IPS-15b (cell line): ENCODE data around the gene DUSP28.

Source experiments
- H3K27me3 ChIP-seq: one replicate; pipeline ENCODE4 v1.6.1; 2013; ENCODE audit warnings: low read length; ENCODE audit not compliant: control insufficient read depth, insufficient read depth
- H3K36me3 ChIP-seq: one replicate; pipeline ENCODE4 v1.6.1; 2013; ENCODE audit warnings: low read length; ENCODE audit not compliant: control insufficient read depth, insufficient read depth
- H3K4me1 ChIP-seq: one replicate; pipeline ENCODE4 v1.6.1; 2013; ENCODE audit warnings: mild to moderate bottlenecking, low read length; ENCODE audit not compliant: control insufficient read depth, insufficient read depth
- H3K4me3 ChIP-seq: one replicate; pipeline ENCODE4 v1.5.1; 2013; ENCODE audit warnings: low read depth, low read length
- H3K9ac ChIP-seq: one replicate; pipeline ENCODE4 v1.6.1; 2013; ENCODE audit warnings: low read depth, mild to moderate bottlenecking, low read length
- H3K9me3 ChIP-seq: one replicate; pipeline ENCODE4 v1.6.1; 2013; ENCODE audit warnings: mild to moderate bottlenecking, low read length; ENCODE audit not compliant: control insufficient read depth, insufficient read depth

The DUSP28 gene

DNA sequence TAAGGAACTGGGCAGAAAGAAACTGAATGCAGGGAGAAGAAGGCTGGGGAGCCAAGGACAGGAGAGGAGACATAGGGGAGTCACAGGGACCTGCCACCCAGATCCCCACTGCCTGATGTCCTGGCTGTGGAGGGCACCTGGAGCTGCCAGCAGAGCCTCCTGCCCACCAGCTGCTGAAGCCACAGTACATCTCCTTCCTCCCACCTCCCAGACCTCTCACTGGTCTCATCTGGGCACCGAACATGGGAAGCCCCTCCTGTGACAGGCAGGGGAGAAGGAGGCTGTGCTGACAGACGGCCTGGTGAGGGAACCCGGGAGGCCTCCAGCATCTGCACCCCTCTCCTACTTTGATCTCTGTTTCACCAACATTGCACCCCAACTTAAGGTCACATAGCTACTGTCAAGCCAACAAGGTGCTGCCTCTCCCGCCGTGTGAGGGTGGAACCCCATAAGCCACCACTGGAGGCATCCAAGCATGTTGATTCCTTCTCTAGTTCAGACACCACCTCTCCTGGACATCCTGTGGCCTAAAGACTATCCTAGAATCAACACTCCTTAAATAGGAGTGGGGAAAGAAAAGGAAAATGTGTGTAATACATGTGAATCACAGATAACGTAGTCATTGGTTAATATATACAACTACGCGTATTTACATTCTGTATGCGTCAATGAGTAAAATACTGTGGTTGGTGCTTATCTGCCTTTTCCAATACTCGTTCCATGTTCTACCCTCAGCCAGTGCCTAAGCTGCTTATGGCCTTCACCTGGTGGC lies 4.6 kb downstream of the DUSP28 start:
- no peaks in the 10 kb centered on the region for H3K36me3 ChIP-seq
- H3K4me1 ChIP-seq = peaks cover 9% of the 10 kb centered on the region
- H3K9me3 ChIP-seq = no peaks in the 10 kb centered on the region
- H3K27me3 ChIP-seq = peaks cover 24% of the 10 kb centered on the region
- no peak overlapping the region for H3K4me3 ChIP-seq
- H3K9ac ChIP-seq = no peak overlapping the region

- no peak overlapping the region for H3K9ac ChIP-seq
These were observed 5.4 kb downstream of the DUSP28 start for GRCh38 chr2:240565333-240566202.

DNA sequence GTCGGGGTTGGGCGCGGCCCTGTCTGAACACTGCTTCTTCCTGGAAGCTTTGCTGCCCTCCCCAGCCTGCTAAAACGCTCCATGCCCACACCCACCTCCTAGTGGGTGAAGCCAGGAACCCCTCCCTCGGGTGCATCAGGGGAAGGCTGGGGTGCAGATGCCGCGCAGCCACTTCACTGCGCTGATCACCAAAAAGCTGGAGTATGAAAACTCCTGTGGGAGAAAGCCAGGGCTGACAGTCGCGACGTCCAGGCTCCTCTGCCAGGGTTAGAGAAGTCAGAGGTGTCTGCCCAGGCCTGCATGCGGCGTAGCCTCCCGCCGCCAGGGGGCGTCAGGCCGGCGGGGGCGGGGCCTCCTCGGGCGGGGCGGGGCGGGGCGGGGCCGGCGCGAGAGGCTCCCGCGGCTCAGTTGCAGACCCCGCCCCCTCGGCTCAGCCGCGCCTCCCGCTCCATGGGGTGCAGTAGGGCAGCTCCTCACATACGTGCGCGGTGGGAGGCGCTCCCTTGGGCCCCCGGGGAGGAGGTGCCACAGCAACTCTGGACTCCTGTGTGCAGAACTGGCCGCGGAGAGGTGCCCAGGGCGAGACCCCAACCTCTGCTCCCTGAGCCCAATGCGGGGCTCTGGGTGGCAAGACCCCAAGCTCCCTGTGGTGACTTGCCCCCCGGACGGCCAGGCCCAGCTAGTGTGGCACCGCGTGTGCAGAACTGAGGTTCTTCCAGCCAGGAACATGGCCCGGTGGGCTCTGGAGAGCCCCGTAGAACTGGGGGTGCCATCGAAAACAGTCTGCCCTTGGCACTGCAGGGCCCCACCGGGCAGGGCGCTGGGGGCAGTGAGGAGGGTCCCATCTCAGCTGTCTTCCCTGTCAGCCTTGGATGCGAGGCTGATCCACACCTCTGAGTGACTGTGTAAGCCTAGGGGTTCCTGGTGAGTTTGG lies 6.3 kb downstream of the DUSP28 start:
- Histone ChIP-seq H3K9ac (no peak overlapping the region), H3K4me3 (peak overlapping the region; percentile 37)

More at GRCh38 chr2:240565333-240566202, 5.4 kb downstream of the DUSP28 start:
- Histone ChIP-seq H3K27me3 (peaks cover 28% of the 10 kb centered on the region), H3K4me3 (peak overlapping the region; percentile 26), H3K36me3 (no peaks in the 10 kb centered on the region), H3K9me3 (no peaks in the 10 kb centered on the region), H3K4me1 (peaks cover 9% of the 10 kb centered on the region)

DNA sequence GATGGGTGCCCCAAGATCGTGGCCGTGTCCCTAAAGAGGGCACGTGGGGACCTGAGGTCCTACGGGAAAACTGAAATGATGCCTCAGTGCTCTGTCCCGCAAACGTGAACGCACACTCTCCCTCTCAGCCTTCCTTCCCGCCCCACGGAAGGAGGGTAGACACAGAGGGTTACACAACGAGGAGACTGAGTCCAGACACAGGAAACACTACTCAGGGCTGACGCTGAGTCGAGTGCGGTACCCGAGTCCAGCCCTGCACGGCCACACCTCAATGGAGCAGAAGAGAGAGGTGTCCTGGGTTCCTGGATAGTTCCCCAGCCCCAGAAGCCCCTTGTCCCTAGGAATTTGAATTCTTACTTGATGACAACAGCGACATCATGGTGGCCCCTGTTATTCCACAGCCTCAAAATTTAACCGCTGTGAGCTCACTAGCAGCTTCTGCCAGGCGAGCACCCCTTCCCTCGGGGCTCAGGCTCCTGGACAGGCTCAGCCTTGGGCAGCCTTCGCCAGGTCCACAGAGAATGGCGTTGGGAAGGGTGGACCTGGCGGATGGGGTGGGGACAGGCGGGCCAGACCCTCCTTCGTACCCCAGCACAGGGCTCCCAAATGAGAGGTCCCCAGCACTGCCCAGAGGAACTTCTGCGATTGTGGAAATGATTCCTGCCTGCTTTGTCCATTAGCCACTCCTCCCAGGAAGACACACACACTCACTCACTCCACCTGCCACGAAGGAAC lies 7.1 kb downstream of the DUSP28 start:
- Histone ChIP-seq H3K4me1 (peaks cover 9% of the 10 kb centered on the region), H3K27me3 (peaks cover 28% of the 10 kb centered on the region), H3K4me3 (peak overlapping the region; percentile 52), H3K9ac (no peak overlapping the region), H3K9me3 (no peaks in the 10 kb centered on the region), H3K36me3 (no peaks in the 10 kb centered on the region)

More for the DNA sequence above, 6.3 kb downstream of the DUSP28 start:
- Histone ChIP-seq H3K9me3 (no peaks in the 10 kb centered on the region), H3K36me3 (no peaks in the 10 kb centered on the region), H3K27me3 (peaks cover 28% of the 10 kb centered on the region), H3K4me1 (peaks cover 9% of the 10 kb centered on the region)

DNA sequence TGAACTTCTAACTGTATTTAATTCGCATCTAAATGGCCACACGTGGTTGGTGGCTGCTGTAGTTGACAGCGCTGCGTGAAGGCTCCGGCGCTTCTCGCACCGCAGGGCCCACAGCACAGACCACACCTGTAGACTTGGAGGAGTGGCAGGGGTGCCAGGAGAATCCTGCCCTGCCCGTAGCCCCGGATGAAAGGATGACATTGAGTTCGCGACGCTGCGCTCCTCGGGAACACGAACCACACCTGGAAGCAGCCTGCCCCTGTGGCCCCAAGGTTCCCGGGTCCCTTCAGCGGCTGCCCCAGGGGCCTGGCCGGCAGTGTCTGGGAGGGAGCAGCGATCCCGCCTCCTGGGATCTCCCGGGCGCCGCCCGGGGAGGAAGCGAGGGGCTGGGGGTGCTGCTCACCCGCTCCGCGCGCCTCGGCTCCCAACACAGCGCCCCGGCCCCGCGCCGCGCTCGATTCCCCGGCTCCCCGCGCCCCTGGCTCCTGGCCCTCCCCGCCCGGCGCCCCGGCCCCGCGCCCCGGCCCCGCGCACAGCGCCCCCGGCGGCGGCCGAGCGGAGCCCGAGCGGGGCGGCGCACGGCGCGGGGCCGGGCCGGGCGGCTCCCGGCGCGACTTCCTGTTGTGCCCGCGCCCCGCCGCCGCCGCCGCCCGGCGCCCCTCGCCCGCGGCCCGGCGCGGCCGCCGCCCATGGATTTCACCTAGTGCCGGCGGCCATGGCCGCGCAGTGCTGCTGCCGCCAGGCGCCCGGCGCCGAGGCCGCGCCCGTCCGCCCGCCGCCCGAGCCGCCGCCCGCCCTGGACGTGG lies 7.9 kb downstream of the DUSP28 start, which contains the start of gene RNPEPL1:
Gene RNPEPL1 (plus strand): TSS at position 613 of the 806 bp plus-strand sequence. CDS start 103 bp downstream, at position 716.
- H3K27me3 ChIP-seq = peaks cover 28% of the 10 kb centered on the region
- H3K4me1 ChIP-seq = peaks cover 9% of the 10 kb centered on the region
- H3K36me3 ChIP-seq = no peaks in the 10 kb centered on the region
- no peaks in the 10 kb centered on the region for H3K9me3 ChIP-seq
- peak within 1 kb of the TSS; percentile 52 for H3K4me3 ChIP-seq
- H3K9ac ChIP-seq = peak within 1 kb of the TSS; percentile 47

DNA sequence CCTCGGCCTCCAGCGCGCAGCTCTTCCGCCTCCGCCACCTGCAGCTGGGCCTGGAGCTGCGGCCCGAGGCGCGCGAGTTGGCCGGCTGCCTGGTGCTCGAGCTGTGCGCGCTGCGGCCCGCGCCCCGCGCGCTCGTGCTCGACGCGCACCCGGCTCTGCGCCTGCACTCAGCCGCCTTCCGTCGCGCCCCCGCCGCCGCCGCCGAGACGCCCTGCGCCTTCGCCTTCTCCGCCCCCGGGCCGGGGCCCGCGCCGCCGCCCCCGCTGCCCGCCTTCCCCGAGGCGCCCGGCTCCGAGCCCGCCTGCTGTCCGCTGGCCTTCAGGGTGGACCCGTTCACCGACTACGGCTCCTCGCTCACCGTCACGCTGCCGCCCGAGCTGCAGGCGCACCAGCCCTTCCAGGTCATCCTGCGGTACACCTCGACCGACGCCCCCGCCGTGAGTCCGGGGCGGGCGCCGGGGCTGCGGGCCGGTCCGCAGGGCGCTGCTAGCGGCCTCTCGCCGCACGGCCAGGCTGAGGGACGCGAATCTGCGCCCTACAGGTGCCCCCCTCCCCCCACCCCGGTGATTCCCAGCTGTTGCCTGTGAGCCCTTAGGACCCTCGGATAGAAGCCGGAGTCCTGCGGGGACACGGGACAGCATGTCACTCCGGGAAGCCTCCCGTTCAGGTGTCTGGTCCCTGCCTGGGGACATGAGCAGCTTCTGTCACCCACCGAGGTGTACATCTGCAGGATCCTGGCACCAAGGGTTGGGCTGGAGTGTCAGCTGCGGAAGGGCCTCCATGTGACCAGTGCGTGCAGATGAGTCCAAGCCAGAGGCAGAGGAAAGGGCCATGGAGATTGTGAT lies 8.7 kb downstream of the DUSP28 start:
- H3K4me3 ChIP-seq = peak overlapping the region; percentile 46
- H3K27me3 ChIP-seq = peaks cover 28% of the 10 kb centered on the region
- H3K9me3 ChIP-seq = no peaks in the 10 kb centered on the region
- H3K36me3 ChIP-seq = no peaks in the 10 kb centered on the region
- peak overlapping the region; percentile 47 for H3K9ac ChIP-seq
- peaks cover 9% of the 10 kb centered on the region for H3K4me1 ChIP-seq

DNA sequence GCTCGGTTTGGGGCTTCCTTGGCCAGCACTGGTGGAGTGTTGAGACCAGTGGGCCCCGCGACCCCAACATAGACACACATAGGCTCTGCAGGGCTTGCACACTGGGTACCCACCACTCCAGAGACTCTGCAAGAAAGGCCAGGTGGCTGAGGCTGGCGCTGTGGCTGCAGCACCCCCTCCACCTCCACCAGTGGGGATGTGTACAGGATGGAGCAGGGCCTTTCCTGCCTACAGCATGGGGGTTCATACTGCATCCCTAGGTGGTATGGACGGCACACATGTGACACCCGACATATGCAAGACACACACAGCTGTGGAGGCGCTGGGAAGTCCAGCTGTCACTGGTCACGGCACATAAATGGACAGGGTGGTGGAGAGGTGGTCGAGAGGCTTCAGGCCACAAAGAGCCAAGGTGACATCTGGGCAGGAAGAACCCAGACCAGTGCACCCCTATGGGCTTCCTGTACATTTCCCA lies 9.4 kb downstream of the DUSP28 start:
- Histone ChIP-seq H3K9me3 (no peaks in the 10 kb centered on the region), H3K9ac (no peak overlapping the region), H3K4me3 (peak overlapping the region; percentile 46), H3K4me1 (peaks cover 9% of the 10 kb centered on the region), H3K36me3 (no peaks in the 10 kb centered on the region), H3K27me3 (peaks cover 28% of the 10 kb centered on the region)

- no peak overlapping the region for H3K9ac ChIP-seq
- H3K27me3 ChIP-seq = peaks cover 28% of the 10 kb centered on the region
- no peak overlapping the region for H3K4me3 ChIP-seq
- H3K36me3 ChIP-seq = no peaks in the 10 kb centered on the region
- H3K4me1 ChIP-seq = peaks cover 9% of the 10 kb centered on the region
- H3K9me3 ChIP-seq = no peaks in the 10 kb centered on the region
These were observed 9.9 kb downstream of the DUSP28 start for GRCh38 chr2:240569998-240570530.

GRCh38 chr2:240570531-240571313 lies 10.6 kb downstream of the DUSP28 start:
- peaks cover 28% of the 10 kb centered on the region for H3K27me3 ChIP-seq
- H3K9ac ChIP-seq = no peak overlapping the region
- H3K4me3 ChIP-seq = no peak overlapping the region

More at GRCh38 chr2:240570531-240571313, 10.6 kb downstream of the DUSP28 start:
- peaks cover 9% of the 10 kb centered on the region for H3K4me1 ChIP-seq
- H3K36me3 ChIP-seq = no peaks in the 10 kb centered on the region
- no peaks in the 10 kb centered on the region for H3K9me3 ChIP-seq
